HG03571 (cell line): ENCODE measurements around the gene C2orf68.
"Not testable (repeated sequence)": the region's sequence is repeated elsewhere in the genome, so short reads cannot be mapped to it uniquely, and the experiment has no call there.

ENCODE experiments used
- ATAC-seq: cut with Tn5 transposase; IDR thresholded peaks from one replicate; pipeline ENCODE4 v1.9.1; 2021; ENCODE audit not compliant: unreplicated experiment

The C2orf68 gene

DNA sequence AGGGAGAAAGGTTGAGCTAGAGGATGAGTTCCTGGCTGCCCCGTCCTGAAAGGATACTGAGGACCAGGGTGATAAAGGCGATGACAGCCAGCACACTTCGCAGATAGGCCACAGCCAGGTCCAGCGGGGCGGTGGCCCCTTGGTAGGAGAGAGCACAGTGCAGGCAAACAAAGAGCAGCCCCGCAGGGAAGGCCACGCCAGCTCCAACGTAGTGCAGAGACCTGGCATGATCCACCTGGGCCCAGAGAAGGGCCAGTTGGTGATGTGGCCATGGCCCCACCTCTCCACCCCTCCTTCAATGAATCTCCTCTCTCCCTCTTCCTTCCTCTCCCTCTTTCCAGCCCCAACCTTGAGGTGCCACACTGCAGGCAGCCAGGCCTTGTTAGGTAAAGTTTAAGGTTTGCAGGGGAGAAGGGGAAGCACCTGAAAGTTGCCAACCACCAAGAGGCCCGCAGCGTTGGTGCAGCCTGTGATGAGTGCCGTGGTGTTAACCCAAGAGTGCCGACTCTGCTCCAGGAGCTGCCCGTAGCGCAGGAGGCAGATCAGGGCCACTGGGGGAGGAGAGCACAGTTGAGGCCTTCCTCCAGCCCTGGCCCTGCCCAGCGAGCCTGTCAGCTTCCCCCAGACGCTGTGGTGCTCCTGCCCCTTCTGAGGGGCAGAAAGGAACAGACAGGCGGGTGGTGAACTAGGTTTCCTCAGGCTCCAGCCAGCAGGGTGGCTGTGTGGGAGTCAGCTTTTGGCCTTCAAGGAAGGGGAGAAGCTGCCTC, 12.2 kb downstream of the C2orf68 start:
- ATAC-seq: no peak

DNA sequence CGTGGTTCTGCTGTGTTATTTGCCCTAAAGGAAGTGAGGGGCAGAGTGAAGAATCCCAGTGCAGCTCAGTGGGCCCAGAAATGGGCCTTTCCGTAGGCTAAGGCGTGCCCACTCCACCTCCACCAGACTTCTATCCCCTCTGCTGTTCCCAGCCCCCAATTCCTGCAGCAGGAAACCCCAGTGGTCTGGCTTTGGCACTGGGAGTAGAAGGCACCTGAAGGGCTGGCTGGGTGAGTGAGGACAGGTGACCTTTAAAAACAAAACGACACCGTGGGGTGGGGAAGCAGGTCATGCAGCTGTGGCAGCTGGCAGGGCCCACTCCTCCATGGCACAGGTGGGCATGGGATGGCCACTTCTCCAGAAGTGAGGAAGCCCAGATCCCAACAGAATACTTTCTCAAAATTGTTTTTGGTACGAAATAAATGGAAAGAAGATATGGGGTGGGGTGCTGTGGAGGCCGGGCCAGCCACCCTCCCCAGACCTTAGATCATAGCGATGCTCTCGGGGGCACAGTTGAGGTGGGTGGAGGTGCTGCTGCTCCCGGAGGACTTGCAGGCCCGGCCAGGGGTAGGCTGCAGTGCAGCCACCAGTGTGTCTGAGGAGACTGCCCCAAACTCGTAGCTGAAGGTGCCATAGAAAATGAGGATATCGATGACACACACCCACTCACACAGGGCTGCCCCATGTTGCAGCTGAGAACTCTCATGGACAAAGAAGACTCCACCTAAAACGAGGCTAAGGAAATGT, 13.1 kb downstream of the C2orf68 start:
- ATAC-seq: no peak

DNA sequence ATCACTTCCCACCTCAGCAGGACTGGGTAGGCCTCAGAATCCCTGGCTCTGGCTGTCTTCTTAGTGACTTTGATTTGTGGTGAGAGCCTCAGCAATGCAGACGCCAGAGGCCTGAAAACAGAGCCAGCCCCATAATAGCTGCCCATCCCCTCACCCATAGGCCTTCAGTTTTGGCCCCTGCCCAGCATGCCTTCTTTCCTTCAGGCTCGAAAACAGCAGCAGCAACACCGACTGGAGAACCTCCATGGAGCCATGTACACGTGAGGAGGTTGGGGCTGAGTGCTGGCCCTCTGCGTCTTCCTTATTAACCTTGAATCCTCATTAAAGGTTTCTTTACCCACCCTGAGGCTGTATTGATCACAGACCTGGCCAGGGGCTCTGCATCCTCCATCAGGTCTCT, 14.6 kb downstream of the C2orf68 start:
- no peak for ATAC-seq

DNA sequence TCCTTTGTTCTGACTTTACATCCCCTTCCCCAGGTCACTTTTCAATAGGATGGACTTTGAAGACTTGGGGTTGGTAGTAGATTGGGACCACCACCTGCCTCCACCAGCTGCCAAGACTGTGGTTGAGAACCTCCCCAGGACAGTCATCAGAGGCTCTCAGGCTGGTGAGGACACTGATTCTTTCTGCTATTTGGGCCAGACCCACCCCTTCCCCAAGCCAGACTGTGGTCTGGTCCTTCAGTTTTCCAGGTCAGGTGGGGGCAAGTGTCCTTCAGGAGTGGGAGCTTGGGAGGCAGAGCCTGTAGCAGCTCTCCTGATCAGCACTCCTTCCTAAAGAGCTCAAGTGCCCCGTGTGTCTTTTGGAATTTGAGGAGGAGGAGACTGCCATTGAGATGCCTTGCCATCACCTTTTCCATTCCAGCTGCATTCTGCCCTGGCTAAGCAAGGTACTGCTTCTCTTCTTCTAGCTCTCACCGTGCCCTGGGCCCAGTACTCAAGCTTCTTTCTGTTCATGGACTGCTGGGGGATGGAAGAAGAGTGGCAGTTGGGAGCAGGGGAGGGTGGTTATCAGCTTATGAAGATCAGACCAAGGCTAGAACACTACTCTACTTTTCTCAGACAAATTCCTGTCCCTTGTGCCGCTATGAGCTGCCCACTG, 15.3 kb downstream of the C2orf68 start:
- ATAC-seq: no peak

DNA sequence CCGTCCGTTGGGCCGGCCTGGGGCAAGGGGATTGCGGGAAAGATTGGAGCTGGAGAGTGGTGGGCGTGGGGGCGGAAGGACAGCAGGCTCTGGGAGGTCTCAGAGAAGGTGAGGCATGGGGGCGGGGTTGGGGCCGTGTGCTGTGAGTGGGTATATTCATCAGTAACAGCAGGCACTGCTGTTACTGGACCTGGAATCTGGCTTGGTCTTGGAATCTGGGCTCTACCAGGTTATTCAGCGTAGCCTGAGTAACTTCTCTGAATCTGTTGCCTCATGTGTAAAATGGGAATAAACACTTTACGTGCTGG, 15.9 kb downstream of the C2orf68 start:
- no peak for ATAC-seq

DNA sequence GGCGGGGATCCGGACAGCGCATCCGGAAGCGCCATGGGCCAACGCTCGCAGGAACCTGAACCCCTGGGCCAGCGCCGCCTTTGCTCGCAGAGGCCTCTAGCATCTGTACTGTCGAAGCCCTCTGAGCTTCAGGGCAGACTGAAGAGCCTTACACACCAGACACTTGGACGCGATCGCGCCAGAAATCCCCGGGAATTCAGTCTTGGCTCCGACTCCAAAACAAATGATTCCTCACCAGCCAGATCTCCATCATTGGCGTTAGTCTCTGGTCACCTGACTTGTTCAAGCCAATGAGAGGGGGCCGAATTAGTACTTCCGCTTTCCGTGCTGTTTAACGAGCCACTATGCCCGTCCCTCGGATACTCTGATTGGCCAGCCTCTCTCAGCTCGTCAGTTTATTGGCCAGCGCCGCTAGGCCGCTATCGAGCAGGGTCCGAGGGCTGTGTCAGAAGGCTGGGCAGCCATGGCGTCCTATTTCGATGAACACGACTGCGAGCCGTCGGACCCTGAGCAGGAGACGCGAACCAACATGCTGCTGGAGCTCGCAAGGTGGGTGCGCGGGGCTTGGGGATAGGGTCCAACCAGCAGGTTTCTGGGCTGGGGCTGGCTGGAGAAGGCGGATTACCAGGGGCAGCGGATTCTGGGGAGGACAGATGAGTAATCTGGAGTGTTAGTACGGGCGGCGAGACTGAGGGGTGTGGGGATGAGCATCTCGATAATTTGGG, 16.4 kb downstream of the C2orf68 start, which contains the start of gene RNF181:
TSS of gene RNF181 (plus strand) at position 445 of the 725 bp plus-strand sequence. CDS start at position 464, 19 bp downstream.
- peak; percentile 97 for ATAC-seq

DNA sequence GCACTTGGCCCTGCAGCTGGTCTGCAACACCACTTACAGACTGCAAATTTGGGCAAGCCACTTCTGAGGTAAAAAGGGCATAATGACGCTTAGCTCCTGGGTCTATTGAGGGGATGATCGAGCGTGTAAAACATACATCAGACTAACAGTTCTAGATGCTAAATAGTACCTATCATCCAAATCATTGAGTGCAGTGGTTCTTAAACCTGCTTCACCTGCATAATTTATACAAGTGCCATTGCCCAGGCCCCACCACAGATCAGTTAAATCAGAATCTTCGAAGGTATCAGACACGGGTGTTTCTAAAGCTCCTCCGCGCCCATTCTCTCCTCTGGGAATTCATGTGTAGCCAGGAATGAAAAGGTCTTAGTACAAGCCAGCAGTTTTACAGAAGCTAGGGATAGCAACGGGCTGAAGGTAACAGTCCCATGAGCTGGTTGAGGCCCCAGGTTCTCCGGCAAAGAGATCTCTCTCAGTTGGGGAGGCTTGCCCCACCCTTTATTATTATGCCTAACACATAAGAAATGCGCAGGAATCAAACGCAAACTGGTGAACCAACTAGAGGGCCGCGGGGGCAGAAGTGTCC, 17.1 kb downstream of the C2orf68 start:
- peak; percentile 3 for ATAC-seq

DNA sequence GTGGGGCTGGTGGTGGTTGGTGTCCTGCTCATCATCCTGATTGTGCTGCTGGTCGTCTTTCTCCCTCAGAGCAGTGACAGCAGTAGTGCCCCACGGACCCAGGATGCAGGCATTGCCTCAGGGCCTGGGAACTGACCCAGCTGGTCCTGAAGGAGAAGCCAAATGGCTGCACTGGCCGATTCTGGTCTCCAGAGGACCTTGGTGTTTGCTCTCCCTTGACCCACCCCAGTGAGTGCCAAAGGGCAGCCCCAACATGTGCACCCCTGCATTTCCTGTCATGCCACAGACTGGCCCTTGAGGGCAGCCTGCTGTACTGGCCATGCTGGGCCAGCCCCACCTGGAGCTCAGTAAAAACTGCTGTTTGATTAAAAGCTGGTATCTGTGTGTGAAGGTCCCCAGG, 18.8 kb downstream of the C2orf68 start:
- no peak for ATAC-seq

DNA sequence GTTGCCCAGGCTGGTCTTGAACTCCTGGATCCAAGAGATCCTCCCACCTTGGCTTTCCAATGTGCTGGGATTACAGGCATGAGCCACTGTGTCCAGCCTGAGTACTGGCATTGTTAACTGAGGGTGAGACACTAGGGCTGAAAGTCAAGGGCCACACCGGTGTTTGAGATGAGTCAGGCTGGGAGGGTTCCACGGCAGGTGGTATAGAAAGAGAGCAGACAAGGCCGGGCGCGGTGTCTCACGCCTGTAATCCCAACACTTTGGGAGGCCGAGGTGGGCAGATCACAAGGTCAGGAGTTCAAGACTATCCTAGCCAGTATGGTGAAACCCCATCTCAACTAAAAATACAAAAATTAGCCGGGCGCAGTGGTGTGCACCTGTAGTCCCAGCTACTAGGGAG, 19.6 kb downstream of the C2orf68 start:
- ATAC-seq: not testable (repeated sequence)

DNA sequence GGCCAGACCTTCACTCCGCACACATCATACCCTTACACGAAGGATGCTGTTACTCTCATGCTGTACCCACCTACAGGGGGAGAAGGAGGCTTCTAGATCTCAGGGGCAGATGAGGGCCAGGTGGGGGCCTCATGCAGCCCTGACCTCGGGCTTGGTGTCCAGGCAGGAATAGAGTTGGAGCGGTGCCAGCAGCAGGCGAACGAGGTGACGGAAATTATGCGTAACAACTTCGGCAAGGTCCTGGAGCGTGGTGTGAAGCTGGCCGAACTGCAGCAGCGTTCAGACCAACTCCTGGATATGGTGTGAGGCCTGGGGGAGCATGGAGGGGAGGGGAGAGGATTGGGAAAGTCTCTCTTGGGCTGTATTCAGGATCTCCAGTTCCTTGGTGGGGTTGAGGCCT, 20.3 kb downstream of the C2orf68 start:
- no peak for ATAC-seq

DNA sequence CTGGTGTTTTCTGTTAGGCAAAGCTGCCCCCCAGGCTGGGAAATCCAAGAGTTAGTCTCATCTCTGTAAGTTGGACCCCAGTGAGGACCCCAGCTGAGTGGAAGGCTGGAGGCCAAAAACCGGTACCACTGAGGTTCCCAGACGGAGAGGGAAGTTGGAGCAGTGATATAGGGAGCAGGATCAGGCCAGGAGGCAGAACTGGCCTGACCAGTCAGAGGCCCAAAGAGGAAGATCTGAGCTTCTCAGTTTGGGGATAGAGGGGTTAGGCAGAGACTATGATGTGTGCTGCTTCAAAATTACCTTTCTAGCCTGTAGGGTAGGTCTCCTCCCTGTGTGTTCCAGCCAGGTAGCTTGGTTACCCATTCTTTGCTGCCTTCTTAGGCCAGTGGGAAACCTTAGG, 20.9 kb downstream of the C2orf68 start:
- no peak for ATAC-seq

DNA sequence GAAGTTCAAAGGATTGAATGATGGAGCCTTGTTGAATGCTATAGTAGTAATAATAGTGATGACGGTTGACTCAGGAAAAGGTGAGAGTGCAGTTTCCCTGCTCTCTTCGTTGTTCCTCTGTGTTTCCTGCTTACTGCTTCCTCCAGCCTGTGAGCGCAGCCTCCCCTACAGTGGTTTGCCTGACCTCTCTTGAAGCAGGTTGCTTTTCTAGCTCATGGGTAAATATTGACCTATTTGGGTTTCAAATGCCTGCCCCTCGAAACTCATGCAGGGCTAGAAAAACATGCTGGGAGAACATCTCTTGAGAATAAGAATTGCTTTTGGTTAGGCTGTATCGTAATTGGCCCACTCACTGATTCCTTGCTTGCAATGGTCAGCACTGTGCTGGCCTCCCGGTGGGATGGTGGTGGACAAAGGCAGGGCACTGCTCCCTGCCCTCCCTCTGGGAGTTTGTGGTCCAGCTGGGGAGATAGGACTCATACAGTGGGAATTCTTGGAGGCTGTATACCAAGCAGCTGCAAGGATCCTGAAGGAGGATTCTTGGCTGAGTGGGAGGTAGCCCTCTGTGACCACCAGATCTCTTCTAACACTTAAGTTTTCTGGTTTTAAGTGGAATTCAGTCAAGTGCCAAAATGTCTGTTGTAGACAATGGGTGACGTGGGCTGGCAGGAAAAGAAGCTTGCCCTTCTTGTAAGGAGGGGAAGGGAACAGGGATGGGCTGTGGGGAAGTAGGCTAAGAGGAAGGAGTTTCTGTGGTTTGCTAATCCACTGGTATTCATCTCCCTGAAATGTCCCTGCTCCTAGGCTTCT, 21.7 kb downstream of the C2orf68 start:
- no peak for ATAC-seq

DNA sequence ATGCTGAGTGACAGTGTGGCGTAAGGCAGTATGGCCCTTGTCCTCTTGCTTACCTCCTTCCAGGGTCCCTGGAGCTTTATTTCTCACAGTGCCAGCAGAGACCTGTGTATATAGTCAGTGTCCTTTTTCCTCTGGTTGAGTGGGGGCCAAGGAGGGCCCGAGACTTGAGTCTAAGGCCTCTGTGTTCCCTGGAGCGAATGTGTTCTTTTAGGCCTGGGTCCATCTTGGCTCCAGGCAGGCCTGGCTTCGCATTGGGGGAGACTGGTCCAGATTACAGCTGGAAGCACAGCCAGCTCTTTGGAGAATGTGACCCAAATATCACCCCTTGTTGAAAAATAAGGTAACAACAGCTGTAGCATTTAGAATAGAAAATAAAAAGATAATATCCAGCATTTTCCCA, 22.7 kb downstream of the C2orf68 start:
- ATAC-seq: no peak

DNA sequence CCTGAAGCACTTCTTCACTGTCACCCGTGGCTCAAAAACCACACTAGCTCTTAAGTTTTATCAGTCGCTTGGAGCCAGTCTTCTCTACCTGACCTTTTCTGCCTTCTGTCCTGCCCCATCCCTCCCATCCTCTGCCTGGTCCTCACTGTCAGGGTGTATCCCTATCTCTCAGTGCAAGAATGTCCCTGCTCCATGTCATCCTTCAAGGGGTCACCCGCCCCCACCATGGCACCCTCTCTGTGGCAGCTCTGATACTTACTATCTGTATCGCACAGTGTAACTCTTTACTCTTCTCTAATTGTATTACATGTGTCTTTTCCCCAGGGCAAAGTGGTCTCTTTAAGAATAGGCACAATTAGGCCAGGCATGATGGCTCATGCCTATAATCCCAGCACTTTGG, 23.2 kb downstream of the C2orf68 start:
- no peak for ATAC-seq

DNA sequence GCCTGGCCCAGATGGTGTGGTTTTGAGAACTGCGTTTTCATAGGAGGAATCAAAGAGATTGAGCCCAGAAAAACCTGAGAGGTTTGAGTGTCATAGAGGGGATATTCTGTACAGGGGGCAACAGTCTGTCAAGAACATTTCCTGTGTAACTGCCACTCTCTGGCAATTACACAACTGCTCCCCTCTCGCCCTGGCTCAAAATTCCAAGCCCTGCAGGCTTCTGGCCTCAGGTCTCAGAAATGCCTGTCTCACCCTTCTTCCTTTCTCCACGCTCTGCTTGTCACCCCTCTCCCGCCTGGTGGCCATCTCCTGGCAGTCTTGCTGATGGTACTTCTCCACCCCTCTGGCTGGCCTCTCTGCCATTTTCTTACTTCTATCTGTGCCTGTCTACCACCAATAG, 23.6 kb downstream of the C2orf68 start:
- no peak for ATAC-seq

DNA sequence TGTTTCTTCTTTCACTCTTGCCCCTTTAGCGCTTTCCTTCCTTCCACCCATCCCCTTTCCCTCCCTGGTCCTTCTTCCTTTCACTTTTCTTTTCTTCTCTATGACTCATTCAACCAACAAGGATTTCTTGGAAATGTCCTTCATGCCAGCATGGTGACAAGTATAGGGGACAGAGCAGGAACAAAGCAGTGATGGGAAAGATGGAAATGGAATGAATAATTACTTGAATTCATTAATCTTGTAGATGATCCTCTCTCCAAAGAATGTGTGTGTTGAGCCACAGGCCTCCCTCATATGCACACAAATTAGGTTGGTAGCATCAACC, 26.1 kb downstream of the C2orf68 start:
- ATAC-seq: no peak

DNA sequence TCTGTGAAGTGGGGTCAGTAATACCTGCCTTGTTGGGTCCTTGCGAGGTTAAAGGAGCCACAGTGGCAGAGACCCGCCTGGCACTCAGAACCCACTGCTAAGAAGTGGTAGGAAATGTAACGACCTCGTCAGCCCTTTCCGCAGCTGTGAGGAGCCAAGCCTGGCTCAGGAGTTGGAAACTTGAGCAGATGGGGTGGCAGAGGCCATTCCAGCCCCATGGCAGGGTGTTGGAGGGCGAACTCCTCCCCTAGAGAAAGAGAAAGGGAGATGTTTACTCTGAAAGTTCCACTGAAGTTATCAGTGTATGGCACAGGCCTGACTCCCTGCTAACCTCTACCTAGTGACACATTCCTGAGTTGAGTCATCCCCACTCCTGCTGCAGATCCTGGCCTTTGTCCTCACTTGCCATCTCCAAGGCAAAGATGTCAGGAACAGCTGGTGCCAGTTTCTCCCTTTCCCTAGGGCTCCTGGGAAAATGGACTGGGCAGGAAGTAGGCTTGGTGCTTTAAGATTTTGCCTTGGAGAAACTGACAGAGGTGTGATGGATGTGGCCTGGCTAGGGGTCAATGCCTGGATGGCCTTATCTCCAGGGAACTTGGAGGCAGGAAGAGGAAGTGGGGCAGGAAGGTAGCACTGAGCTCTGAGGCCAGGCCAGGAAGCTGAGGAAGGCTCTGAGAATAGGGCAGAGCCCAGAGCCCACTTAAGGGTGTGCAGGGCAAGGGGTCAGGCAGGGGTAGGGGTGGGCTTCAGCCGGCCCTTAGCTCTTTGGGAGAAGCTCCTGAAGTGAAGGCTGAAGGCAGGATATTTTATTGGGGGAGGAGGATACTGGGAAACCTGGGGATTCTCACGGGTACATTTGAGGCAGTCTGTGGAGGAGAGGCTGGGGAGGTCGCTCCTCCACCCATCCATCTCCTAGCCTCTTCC, 26.7 kb downstream of the C2orf68 start:
- no peak for ATAC-seq

DNA sequence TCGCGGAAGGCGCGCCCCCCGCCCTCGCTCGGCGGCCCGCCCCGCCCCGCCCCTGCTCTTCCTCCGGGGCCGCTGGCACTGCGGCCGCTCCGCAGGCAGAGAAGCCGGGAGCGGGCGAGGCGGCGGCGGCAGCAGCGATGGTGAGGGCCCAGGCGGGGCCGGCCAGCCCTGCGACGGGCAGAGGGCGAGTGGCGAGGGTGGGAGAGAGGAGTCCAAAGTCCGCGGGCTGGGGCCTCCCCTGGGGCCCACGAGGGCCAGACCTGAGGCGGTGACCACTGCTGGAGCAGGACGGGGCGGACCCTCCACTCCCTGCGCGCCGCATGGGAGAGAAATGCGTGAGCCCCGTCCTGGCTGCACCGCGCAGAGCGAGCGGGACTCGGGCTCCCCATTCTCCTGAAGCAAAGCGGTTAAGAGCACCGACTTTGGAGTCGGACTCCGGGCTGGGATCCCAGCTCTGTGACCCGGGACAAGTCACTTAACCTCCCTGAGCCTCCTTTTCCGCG, 27.5 kb downstream of the C2orf68 start, which contains the start of gene VAMP5:
TSS of gene VAMP5 (plus strand) at position 78 of the 503 bp plus-strand sequence. CDS start at position 138, 60 bp downstream.
- ATAC-seq: no peak
